Common myeloid progenitor, CD34-positive (primary cell): ENCODE data around the gene CD164L2.

Experiments
- CTCF ChIA-PET: fragments of 350-600 bp; sonication (Branson Sonifier 250); formaldehyde crosslinking; loops from one replicate; lab custom pipeline; 2021; ENCODE audit warnings: antibody characterized with exemption; lab: Charles Lee
- POLR2A ChIA-PET: fragments of 350-600 bp; sonication (Branson Sonifier 250); formaldehyde crosslinking; loops from one replicate; lab custom pipeline; 2021; ENCODE audit warnings: antibody characterized with exemption; lab: Charles Lee
- DNase-seq, 3 donors: peaks; one replicate each; pipeline versions ENCODE4 v3.0.0 to v3.0.0-alpha.2; 2013
- H3K27ac ChIP-seq, 2 experiments: 1 replicate in 1 of 2; 2 replicates in 1 of 2; pipeline ENCODE4 v1.7.0; 2013; ENCODE audit warnings: inconsistent platforms in 2 of 2, low read length in 2 of 2, mild to moderate bottlenecking in 2 of 2, low read depth in 1 of 2, moderate library complexity in 1 of 2; ENCODE audit not compliant: severe bottlenecking in 2 of 2, insufficient read depth in 1 of 2, poor library complexity in 1 of 2
- H3K27me3 ChIP-seq, 5 experiments: replicated peaks in 2 of 5; 1 replicate in 3 of 5; 2 replicates in 2 of 5; pipeline versions ENCODE4 v1.6.1 to v1.7.0; 2013; ENCODE audit warnings: low read length in 4 of 5, mild to moderate bottlenecking in 2 of 5, moderate library complexity in 2 of 5, inconsistent platforms in 1 of 5; ENCODE audit not compliant: insufficient read depth in 5 of 5, control insufficient read depth in 4 of 5
- H3K36me3 ChIP-seq, 4 experiments: 1 replicate in 2 of 4; 2 replicates in 2 of 4; pipeline versions ENCODE4 v1.6.1 to v1.7.0; 2013; ENCODE audit warnings: low read length in 3 of 4, control low read depth in 1 of 4, mild to moderate bottlenecking in 1 of 4; ENCODE audit not compliant: control insufficient read depth in 4 of 4, insufficient read depth in 4 of 4
- H3K4me1 ChIP-seq, 4 experiments: 1 replicate in 3 of 4; 2 replicates in 1 of 4; pipeline versions ENCODE4 v1.6.1 to v1.7.1; 2013; ENCODE audit warnings: low read length in 3 of 4, mild to moderate bottlenecking in 3 of 4, control low read depth in 1 of 4, inconsistent platforms in 1 of 4, moderate library complexity in 1 of 4; ENCODE audit not compliant: control insufficient read depth in 4 of 4, insufficient read depth in 4 of 4; ENCODE audit errors: control extremely low read depth in 1 of 4
- H3K4me3 ChIP-seq, 7 experiments: 1 replicate in 4 of 7; 2 replicates in 3 of 7; pipeline versions ENCODE4 v1.5.1 to v1.7.0; 2013; ENCODE audit warnings: mild to moderate bottlenecking in 7 of 7, low read length in 6 of 7, moderate library complexity in 6 of 7, inconsistent platforms in 2 of 7, low read depth in 2 of 7, control low read depth in 1 of 7; ENCODE audit not compliant: insufficient read depth in 4 of 7, control insufficient read depth in 1 of 7; ENCODE audit errors: extremely low read depth in 1 of 7
- H3K9me3 ChIP-seq, 5 experiments: 1 replicate in 4 of 5; 2 replicates in 1 of 5; pipeline versions ENCODE4 v1.6.1 to v1.7.1; 2013; ENCODE audit warnings: low read length in 4 of 5, mild to moderate bottlenecking in 2 of 5, inconsistent platforms in 1 of 5, low read depth in 1 of 5, moderate library complexity in 1 of 5; ENCODE audit not compliant: control insufficient read depth in 4 of 5, insufficient read depth in 2 of 5; ENCODE audit errors: control extremely low read depth in 1 of 5
- WGBS: methylation state at CpG from one replicate; pipeline ENCODE4 v1.1.5; 2013; ENCODE audit not compliant: insufficient coverage; 5-methylcytosine and 5-hydroxymethylcytosine counted together

The CD164L2 gene

DNA sequence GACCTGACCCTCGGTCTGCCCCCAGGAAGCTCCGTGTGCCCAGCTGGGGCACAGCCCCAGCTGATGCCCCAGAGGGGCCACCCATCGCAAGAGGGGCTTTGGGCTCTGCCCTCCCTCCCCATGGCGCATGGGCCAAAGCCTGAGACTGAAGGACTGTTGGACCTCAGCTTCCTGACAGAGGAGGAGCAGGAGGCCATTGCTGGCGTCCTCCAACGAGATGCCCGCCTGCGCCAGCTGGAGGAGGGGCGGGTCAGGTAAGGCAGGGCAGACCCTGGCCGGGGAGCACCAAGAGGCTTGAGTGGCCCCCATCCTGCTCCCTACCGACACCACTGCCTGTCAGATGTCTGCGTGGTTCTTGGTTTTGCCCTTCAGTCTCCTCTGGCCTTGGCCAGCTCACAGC lies 37.9 kb downstream of the CD164L2 start:
- ChIA-PET POLR2A (no interaction called here), CTCF (interaction anchor here (0.6 to 7.2 kb wide), 8 partner anchors 9 to 139 kb away, joined by 3 to 102 read pairs (median 6); no protein-coding TSS in a partner anchor)
- H3K4me1 ChIP-seq: peaks cover 3 to 47% (median 43%) of the 10 kb centered on the region in 4 experiments
- H3K36me3 ChIP-seq: peaks cover 0 to 39% (median 16%) of the 10 kb centered on the region in 4 experiments
- WGBS: 95% methylated on average over 12 of the region's 12 CpGs
- H3K27me3 ChIP-seq: no peaks in the 10 kb centered on the region
- H3K4me3 ChIP-seq: no peak overlapping the region
- H3K9me3 ChIP-seq: no peaks in the 10 kb centered on the region
- no peak for DNase-seq
- no peak overlapping the region for H3K27ac ChIP-seq

DNA sequence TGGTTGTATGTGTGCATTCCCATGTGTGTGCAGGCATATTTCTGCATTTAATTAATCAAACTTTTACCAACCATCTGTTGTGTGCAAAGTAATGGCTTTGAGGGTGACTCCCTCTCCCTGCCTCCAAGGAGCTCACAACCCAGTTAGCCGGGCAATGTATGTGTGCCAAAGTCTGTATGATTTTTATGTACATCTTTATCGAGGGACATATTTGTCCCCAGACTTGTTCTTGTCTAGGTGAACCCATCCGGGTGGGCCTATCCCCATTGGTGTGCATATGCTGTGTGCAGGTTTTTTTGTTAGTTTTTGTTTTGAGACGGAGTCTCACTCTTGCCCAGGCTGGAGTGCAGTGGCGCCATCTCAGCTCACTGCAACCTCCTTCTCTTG lies 39.5 kb downstream of the CD164L2 start:
- H3K4me3 ChIP-seq: peak overlapping the region; percentile 39 to 93 (median 83)
- H3K27ac ChIP-seq: peak overlapping the region in 1 of 2 experiments; percentile 84
- H3K4me1 ChIP-seq: peaks cover 3 to 56% (median 37%) of the 10 kb centered on the region in 4 experiments
- no peak for DNase-seq
- no peaks in the 10 kb centered on the region for H3K9me3 ChIP-seq
- 33% methylated on average over 3 of the region's 5 CpGs for WGBS
- POLR2A ChIA-PET: interaction anchor here (0.7 kb wide), 1 partner anchor 14 kb away, joined by 3 read pairs; no protein-coding TSS in a partner anchor
- H3K36me3 ChIP-seq: peaks cover 0 to 26% (median 13%) of the 10 kb centered on the region in 4 experiments
- no peaks in the 10 kb centered on the region for H3K27me3 ChIP-seq
- CTCF ChIA-PET: interaction anchor here (0.6 to 7.2 kb wide), 9 partner anchors 11 to 1067 kb away, joined by 3 to 102 read pairs (median 5); partner anchors contain the start of gene MAP3K6

DNA sequence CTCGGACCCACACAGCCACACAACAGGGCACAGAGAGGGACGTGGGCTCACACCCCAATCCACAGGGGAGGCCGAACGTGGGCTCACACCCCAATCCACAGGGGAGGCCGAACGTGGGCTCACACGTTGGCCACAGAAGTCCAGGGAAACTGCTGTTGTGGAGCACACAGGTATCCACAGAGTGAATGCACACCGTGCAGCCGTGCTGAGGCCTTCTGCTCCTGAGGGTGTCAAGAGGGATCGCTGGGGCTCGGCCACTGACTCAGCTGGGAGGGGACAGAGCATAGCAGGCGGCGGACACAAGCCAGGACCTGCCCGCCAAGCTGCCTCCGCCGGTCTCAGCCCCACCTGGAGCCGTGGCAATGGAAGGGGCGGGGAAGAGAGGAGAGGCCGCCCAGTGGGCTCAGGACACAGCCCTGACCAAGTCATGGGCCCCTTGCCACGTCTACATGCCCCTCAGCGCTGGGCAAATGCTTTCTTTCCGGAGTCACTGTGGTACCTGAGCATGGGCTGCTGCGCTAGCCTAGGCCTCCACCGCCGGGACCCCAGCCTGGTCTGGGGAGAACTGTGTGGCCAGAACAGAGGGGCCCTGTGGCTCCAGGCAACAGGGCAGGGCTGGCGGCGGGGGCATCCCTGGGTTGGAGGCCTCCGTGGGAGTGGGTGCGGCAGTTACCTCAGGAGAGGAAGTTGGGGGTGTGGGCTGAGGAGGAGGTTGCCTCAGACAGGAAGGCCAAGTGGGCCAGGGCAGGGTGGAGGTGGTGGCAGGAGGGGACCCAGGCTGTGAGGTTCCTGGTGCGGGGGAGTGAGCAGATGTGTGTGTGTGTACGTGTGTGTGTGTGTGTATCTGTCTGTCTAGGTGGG lies 40.1 kb downstream of the CD164L2 start:
- Histone ChIP-seq H3K4me3 (peak overlapping the region; percentile 39 to 93 (median 83)), H3K9me3 (no peaks in the 10 kb centered on the region), H3K36me3 (peaks cover 0 to 29% (median 14%) of the 10 kb centered on the region in 4 experiments), H3K27me3 (no peaks in the 10 kb centered on the region), H3K4me1 (peaks cover 3 to 56% (median 36%) of the 10 kb centered on the region in 4 experiments), H3K27ac (peak overlapping the region; percentile 50 to 84)
- CTCF ChIA-PET: interaction anchor here (0.7 to 7.2 kb wide), 13 partner anchors 10 to 53 kb away, joined by 3 to 102 read pairs (median 6); partner anchors contain the start of gene MAP3K6
- peak; percentile 77 to 94 (median 91) for DNase-seq
- WGBS: 3% methylated on average over 27 of the region's 31 CpGs
- POLR2A ChIA-PET: interaction anchor here (0.7 to 1.4 kb wide), 3 partner anchors 11 to 14 kb away, joined by 3 to 4 read pairs (median 3); no protein-coding TSS in a partner anchor

DNA sequence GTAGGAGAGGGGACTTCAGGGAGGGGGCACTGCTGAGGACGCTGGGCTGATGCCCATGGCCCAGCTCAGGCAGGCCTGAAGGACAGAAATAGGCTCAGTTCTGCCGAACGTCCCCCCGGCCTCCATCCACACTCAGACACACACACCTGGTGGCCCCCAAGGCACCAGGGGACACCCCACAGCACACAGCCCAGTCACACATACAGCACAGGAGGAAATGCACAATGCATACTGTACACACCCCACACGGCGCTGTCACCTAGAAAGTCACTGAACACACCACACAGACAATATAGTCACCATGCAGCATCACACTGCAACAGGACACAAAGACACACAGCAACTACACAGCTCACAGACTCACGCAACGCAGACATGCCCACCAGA lies 40.7 kb downstream of the CD164L2 start:
- DNase-seq: peak in 2 of 3 donors; percentile 35 to 53
- Histone ChIP-seq H3K27me3 (no peaks in the 10 kb centered on the region), H3K36me3 (peaks cover 0 to 23% (median 11%) of the 10 kb centered on the region in 4 experiments), H3K4me1 (peaks cover 3 to 56% (median 36%) of the 10 kb centered on the region in 4 experiments), H3K9me3 (no peaks in the 10 kb centered on the region), H3K27ac (peak overlapping the region; percentile 50 to 84), H3K4me3 (peak overlapping the region; percentile 56 to 93 (median 83))
- ChIA-PET POLR2A (interaction anchor here (0.7 to 1.4 kb wide), 2 partner anchors 10 to 15 kb away, joined by 3 to 4 read pairs; no protein-coding TSS in a partner anchor), CTCF (interaction anchor here (1.3 to 7.2 kb wide), 9 partner anchors 10 to 72 kb away, joined by 3 to 102 read pairs (median 8); partner anchors contain the start of gene MAP3K6)
- WGBS: 9% methylated on average over 7 of the region's 8 CpGs

DNA sequence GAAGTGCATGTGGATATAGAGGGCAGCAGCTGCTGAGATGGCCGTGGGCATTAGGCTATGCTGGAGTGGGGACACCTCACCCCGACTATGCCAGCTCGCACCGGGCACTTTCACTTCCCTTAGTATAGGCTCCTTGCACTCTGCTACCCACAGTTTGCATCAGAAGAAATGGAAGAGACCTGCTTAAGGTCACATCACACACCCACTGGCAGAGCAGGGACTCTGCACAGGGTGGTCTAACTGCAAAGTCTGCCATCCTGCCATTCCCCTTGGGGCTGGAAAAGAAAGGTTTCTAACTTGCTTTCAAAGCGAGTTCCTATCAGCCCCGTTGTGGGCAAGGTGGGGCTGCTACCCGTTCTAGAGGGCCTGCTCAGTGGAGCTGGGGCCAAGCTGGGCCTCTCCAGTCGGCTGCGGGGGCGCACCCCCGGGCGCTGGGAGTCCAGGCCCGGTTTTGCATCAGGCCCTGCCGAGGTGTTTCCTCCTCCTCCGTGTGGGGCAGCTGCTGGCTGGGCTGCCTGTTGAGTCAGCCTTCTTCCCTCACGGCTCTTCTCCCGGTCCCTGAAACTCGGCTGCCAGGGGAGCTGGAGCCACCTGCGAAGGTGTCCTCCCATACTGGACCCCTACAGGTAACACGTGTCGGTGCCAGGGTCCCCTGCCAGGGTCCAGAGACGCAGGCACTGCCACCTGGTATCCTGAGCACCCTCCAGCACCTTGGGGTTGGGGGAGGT lies 41.4 kb downstream of the CD164L2 start, which contains the start of gene SYTL1:
Gene SYTL1 (plus strand): TSS at position 498 of the 728 bp plus-strand sequence. CDS start 3,313 bp downstream, outside the sequence.
- Histone ChIP-seq H3K4me1 (peaks cover 3 to 56% (median 36%) of the 10 kb centered on the region in 4 experiments), H3K27ac (peak within 1 kb of the TSS; percentile 50 to 84), H3K27me3 (no peaks in the 10 kb centered on the region), H3K36me3 (peaks cover 0 to 20% (median 11%) of the 10 kb centered on the region in 4 experiments), H3K9me3 (no peaks in the 10 kb centered on the region), H3K4me3 (peak within 1 kb of the TSS; percentile 56 to 93 (median 83))
- DNase-seq: peak; percentile 68 to 88 (median 82)
- under 1% methylated on average over 14 of the region's 22 CpGs for WGBS
- POLR2A ChIA-PET: interaction anchor here (0.7 to 1.4 kb wide), 2 partner anchors 9 to 15 kb away, joined by 3 to 4 read pairs; no protein-coding TSS in a partner anchor
- CTCF ChIA-PET: interaction anchor here (0.7 to 7.2 kb wide), 10 partner anchors 9 to 72 kb away, joined by 3 to 102 read pairs (median 7); partner anchors contain the start of gene MAP3K6

DNA sequence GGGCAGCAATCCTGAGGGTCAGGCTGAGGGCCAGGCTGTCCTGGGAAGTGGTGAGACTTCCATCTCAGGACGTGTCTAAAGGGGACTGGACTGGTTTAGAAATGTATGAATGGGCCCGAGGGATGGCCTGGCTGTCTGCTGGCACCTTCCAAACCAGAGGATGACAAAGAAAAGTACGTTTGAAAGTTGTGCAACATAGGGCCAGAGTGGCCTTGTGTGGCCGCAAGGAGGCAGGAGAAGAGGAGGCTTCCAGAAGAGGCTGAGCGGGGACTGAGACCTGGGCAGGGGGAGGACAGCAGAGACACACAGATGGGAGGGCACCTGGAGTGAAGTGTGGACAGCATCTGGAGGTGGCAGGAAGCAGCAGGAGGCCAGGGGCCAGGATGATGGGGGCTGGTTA lies 43.9 kb downstream of the CD164L2 start:
- no peak overlapping the region for H3K27ac ChIP-seq
- POLR2A ChIA-PET: no interaction called here

More for the DNA sequence above, 43.9 kb downstream of the CD164L2 start:
- H3K36me3 ChIP-seq: peaks cover 0 to 29% (median 24%) of the 10 kb centered on the region in 4 experiments
- 94% methylated on average over 5 of the region's 5 CpGs for WGBS
- peaks cover 3 to 52% (median 34%) of the 10 kb centered on the region in 4 experiments for H3K4me1 ChIP-seq
- no peaks in the 10 kb centered on the region for H3K9me3 ChIP-seq
- H3K27me3 ChIP-seq: no peaks in the 10 kb centered on the region
- H3K4me3 ChIP-seq: no peak overlapping the region
- CTCF ChIA-PET: interaction anchor here (0.5 to 2.0 kb wide), 5 partner anchors 18 to 733 kb away, joined by 3 to 6 read pairs (median 3); no protein-coding TSS in a partner anchor
- DNase-seq: no peak
